ENCODE results near the gene HOXA7.

DNA sequence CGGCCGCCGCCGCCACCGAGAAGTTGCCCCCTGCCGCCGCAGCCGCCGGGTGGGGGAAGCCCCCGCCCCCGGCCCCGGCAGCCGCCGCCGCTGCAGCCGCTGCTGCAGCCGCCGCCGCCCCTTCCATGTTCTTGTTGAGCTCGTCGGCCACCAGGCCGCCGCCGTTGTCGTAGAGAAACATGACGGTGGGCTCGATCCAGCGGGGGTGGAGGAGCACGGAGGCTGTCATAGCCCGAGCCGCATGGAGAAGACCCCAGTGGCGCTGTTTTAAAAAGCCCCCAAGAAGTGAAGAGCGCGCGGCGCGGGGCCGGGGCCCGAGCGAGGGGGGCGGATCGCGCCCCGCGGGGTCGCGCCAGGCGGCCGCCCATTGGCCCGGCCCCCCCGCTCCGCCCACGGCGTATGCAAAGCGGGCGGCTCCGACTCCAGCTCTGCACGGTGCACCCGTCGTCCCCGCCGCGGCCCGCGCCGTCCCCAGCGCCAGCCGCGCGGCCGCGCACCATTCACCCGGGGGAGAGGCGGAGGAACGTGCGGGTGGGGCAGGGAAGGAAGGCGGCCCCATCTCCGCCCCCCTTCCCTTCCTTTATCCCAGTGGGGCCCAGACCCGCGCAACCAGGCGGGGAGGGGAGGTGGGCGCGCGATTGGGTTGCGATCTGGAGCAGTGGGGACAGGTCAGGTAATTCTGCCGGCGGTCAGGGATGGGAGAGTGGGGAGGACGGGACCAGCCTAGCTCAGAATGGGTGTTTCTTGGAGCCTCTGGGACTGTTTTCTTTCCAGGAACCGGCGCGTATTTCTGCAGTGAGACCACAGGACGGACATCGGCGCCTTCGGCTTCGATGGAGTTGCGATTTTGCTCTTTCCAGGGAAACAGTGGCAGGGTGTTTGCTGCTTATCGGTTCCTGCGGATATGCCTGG, 43.6 kb upstream of the HOXA7 start, which contains the start of gene HOXA13:
- no peak for TF ChIP-seq MXI1 (IDR thresholded peaks at IDR 0.05; ENCODE audit: low read depth, low read length)
- no peak for TF ChIP-seq RFX5 (IDR thresholded peaks at IDR 0.05; ENCODE audit: low read depth, low read length)
- TF ChIP-seq, protein P1, sequence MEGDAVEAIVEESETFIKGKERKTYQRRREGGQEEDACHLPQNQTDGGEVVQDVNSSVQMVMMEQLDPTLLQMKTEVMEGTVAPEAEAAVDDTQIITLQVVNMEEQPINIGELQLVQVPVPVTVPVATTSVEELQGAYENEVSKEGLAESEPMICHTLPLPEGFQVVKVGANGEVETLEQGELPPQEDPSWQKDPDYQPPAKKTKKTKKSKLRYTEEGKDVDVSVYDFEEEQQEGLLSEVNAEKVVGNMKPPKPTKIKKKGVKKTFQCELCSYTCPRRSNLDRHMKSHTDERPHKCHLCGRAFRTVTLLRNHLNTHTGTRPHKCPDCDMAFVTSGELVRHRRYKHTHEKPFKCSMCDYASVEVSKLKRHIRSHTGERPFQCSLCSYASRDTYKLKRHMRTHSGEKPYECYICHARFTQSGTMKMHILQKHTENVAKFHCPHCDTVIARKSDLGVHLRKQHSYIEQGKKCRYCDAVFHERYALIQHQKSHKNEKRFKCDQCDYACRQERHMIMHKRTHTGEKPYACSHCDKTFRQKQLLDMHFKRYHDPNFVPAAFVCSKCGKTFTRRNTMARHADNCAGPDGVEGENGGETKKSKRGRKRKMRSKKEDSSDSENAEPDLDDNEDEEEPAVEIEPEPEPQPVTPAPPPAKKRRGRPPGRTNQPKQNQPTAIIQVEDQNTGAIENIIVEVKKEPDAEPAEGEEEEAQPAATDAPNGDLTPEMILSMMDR (IDR thresholded peaks at IDR 0.05 in 2 of 3, conservative IDR thresholded peaks at IDR 0.05 in 1 of 3; ENCODE audit: control insufficient read depth in 2 of 3, extremely low read depth in 1 of 3, insufficient read depth in 1 of 3, low read depth in 3 of 3, low read length in 3 of 3), result no peak
- TF ChIP-seq JUNB (IDR thresholded peaks at IDR 0.05), result no peak
- TF ChIP-seq RAD51 (IDR thresholded peaks at IDR 0.05), result no peak
- no peak for TF ChIP-seq SPI1 (IDR thresholded peaks at IDR 0.05; ENCODE audit: borderline replicate concordance, insufficient read depth, low read depth, low read length)
- TF ChIP-seq POLR2A (IDR thresholded peaks at IDR 0.05; ENCODE audit: low read depth, low read length), result no peak
- no peak for TF ChIP-seq BHLHE40 (IDR thresholded peaks at IDR 0.05; ENCODE audit: borderline replicate concordance in 1 of 2, low read depth in 2 of 2, low read length in 1 of 2)
- no peak for TF ChIP-seq GATAD2B (conservative IDR thresholded peaks at IDR 0.05; ENCODE audit: low read depth)
- TF ChIP-seq KDM1A (IDR thresholded peaks at IDR 0.05; ENCODE audit: borderline replicate concordance), result no peak
